A549 (cell line): ENCODE results near the gene DOLPP1. TPM values are rescaled to one million over a fixed set of nuclear protein-coding genes. Genes with fewer than 3 reads are reported as not detected.

Source experiments
- ATAC-seq, 2 experiments: fragments of 200-7000 bp in 1 of 2; fragments of >200 bp in 1 of 2; cut with Nextera tagmentation in 1 of 2; cut with Tn5 transposase in 1 of 2; 3 replicates each; pipeline versions ENCODE4 v1.8.0 to v1.9.1; 2018 to 2020; ENCODE audit warnings: mild to moderate bottlenecking in 1 of 2, moderate library complexity in 1 of 2
- CTCF ChIA-PET: fragments of 300-600 bp; sonication (Branson Sonifier 250); formaldehyde crosslinking; extraction: SDS; loops from one replicate; lab custom pipeline; 2021; ENCODE audit warnings: antibody characterized with exemption, inconsistent platforms; lab: Yijun Ruan, JAX
- POLR2A ChIA-PET: fragments of 350-600 bp; formaldehyde crosslinking; extraction: SDS; loops from one replicate; lab custom pipeline; 2021; ENCODE audit warnings: antibody characterized with exemption, inconsistent platforms; lab: Yijun Ruan, JAX
- DNase-seq, 2 experiments: peaks; one replicate each; pipeline versions ENCODE4 v3.0.0 to v3.0.0-alpha.2; 2011 to 2016; ENCODE audit warnings: low read depth in 1 of 2, low spot score in 1 of 2
- FAIRE-seq: peaks from 2 replicates; lab custom pipeline; 2011; peaks lifted over from hg19 to GRCh38; lab: Jason Lieb, UNC
- H3K27ac ChIP-seq, 2 experiments: fragments of >200 bp; sonication (Bioruptor Twin); formaldehyde crosslinking; 3 replicates each; pipeline ENCODE4 v1.5.1; 2016 to 2017
- H3K4me1 ChIP-seq: fragments of >200 bp; sonication (Bioruptor Twin); formaldehyde crosslinking; 3 replicates; pipeline ENCODE4 v1.6.1; 2016
- H3K4me2 ChIP-seq: fragments of >200 bp; sonication (Bioruptor Twin); formaldehyde crosslinking; 3 replicates; pipeline ENCODE4 v1.6.1; 2016
- H3K4me3 ChIP-seq: fragments of >200 bp; sonication (Bioruptor Twin); formaldehyde crosslinking; 3 replicates; pipeline ENCODE4 v1.5.1; 2016
- H3K9me3 ChIP-seq: fragments of >200 bp; sonication (Bioruptor Twin); formaldehyde crosslinking; 3 replicates; pipeline ENCODE4 v1.6.1; 2016
- CBX8 ChIP-seq: fragments of 200-600 bp; sonication (generic); IDR thresholded peaks from 2 replicates; pipeline ENCODE4 v1.6.1; 2016
- CHD2 ChIP-seq: fragments of 150-350 bp; IDR thresholded peaks from 2 replicates; pipeline ENCODE4 v1.6.1; 2014; ENCODE audit warnings: low read length; ENCODE audit not compliant: partially characterized antibody
- CHD4 ChIP-seq: fragments of 200-600 bp; sonication (generic); IDR thresholded peaks from 2 replicates; pipeline ENCODE4 v1.6.1; 2016; ENCODE audit warnings: antibody characterized with exemption, mild to moderate bottlenecking, borderline replicate concordance
- EHF ChIP-seq: fragments of 250-450 bp; sonication (Bioruptor Pico); IDR thresholded peaks from 2 replicates; pipeline ENCODE4 v1.5.0; 2020; ENCODE audit warnings: mild to moderate bottlenecking
- HDAC2 ChIP-seq: fragments of 200-600 bp; sonication (generic); IDR thresholded peaks from 2 replicates; pipeline ENCODE4 v1.6.1; 2016
- HEYL ChIP-seq: fragments of 250-450 bp; sonication (Bioruptor Pico); IDR thresholded peaks from 2 replicates; pipeline ENCODE4 v1.8.0; 2021; ENCODE audit warnings: mild to moderate bottlenecking, moderate library complexity
- HOXB5 ChIP-seq: fragments of 250-450 bp; sonication (Bioruptor Pico); IDR thresholded peaks from 2 replicates; pipeline ENCODE4 v1.5.0; 2020; ENCODE audit warnings: mild to moderate bottlenecking, moderate library complexity
- POLR2A ChIP-seq: IDR thresholded peaks from 2 replicates; pipeline ENCODE4 v1.6.1; 2012; ENCODE audit warnings: mild to moderate bottlenecking, low read length
- RAD21 ChIP-seq, 2 experiments: fragments of >200 bp in 1 of 2; sonication (Bioruptor Twin) in 1 of 2; formaldehyde crosslinking in 1 of 2; IDR thresholded peaks in 1 of 2; conservative IDR thresholded peaks in 1 of 2; 2 replicates in 1 of 2; 3 replicates in 1 of 2; pipeline ENCODE4 v1.6.1; 2012 to 2018; ENCODE audit warnings: inconsistent platforms in 1 of 2
- RARB ChIP-seq: fragments of 250-450 bp; sonication (Bioruptor Pico); IDR thresholded peaks from 2 replicates; pipeline ENCODE4 v1.8.0; 2021; ENCODE audit warnings: mild to moderate bottlenecking, moderate library complexity
- RFX5 ChIP-seq: fragments of 450-650 bp; IDR thresholded peaks from 2 replicates; pipeline ENCODE4 v1.7.1; 2014; ENCODE audit warnings: antibody characterized with exemption, mild to moderate bottlenecking, moderate library complexity
- SMC3 ChIP-seq: fragments of >200 bp; sonication (Bioruptor Twin); formaldehyde crosslinking; IDR thresholded peaks from 3 replicates; pipeline ENCODE4 v1.6.1; 2018; ENCODE audit warnings: inconsistent platforms
- TFCP2L1 ChIP-seq: fragments of 250-450 bp; sonication (Bioruptor Pico); IDR thresholded peaks from 2 replicates; pipeline ENCODE4 v1.5.0; 2021; ENCODE audit warnings: mild to moderate bottlenecking
- ZC3H11A ChIP-seq: fragments of 450-650 bp; IDR thresholded peaks from 2 replicates; pipeline ENCODE4 v1.6.1; 2014; ENCODE audit warnings: antibody characterized with exemption, mild to moderate bottlenecking
- WGBS: methylation state at CpG from one replicate; pipeline ENCODE4 v1.1.6; 2017; ENCODE audit errors: missing lambda C conversion rate; 5-methylcytosine and 5-hydroxymethylcytosine counted together
- polyA plus RNA-seq, 4 experiments: library from polyadenylated mRNA; depleted of rRNA in 3 of 4; stranded (reverse); fragments of >200 nt; fragmentation: RNase III in 1 of 4; extraction: RNeasy Plus Mini Kit Qiagen cat#74134 plus additional on column Dnase treatment in 1 of 4; gene quantifications; 2 replicates in 3 of 4; 3 replicates in 1 of 4; pipeline ENCODE4 v1.2.3, GENCODE V29; 2011 to 2017
- TF ChIP-seq, protein P1 (sequence below): fragments of 250-450 bp; sonication (Bioruptor Pico); IDR thresholded peaks from 2 replicates; pipeline ENCODE4 v1.5.0; 2020; ENCODE audit warnings: low read depth, mild to moderate bottlenecking, moderate library complexity
- TF ChIP-seq, protein P2 (sequence below): fragments of 450-650 bp; IDR thresholded peaks from 2 replicates; pipeline ENCODE4 v1.6.1; 2014; ENCODE audit warnings: antibody characterized with exemption
- TF ChIP-seq, protein P3 (sequence below): fragments of >200 bp; sonication (Bioruptor Twin); formaldehyde crosslinking; IDR thresholded peaks from 3 replicates; pipeline ENCODE4 v1.6.1; 2016

DOLPP1 gene
- polyA plus RNA-seq, 2 of the 4 experiments (the other 2 are of a cell fraction): 23.5 to 25.6 TPM

GRCh38 chr9:129070696-129071525, 10.0 kb upstream of the DOLPP1 start:
- Histone ChIP-seq H3K9me3 (no peaks in the 10 kb centered on the region), H3K4me1 (no peaks in the 10 kb centered on the region), H3K4me2 (no peak overlapping the region), H3K27ac (no peak overlapping the region), H3K4me3 (no peak overlapping the region)
- 0 out of 6 replicates have a peak, but pooled peaks of 1 of the 2 experiments have one; percentile 8 for ATAC-seq
- ChIA-PET CTCF (interaction anchor here (0.9 to 1.5 kb wide), 3 partner anchors 27 to 540 kb away, joined by 3 to 5 read pairs (median 3); partner anchors contain the start of gene SH3GLB2), POLR2A (no interaction called here)
- WGBS: 83% methylated on average over 17 of the region's 21 CpGs
- no peak for DNase-seq
- FAIRE-seq: no peak
- TF ChIP-seq CHD4 (no peak), RFX5 (no peak), RARB (CRISPR knock-in tag) (no peak), HEYL (CRISPR knock-in tag) (no peak), SMC3 (no peak), CHD2 (no peak)

GRCh38 chr9:129071526-129072126, 9.3 kb upstream of the DOLPP1 start:
- FAIRE-seq (no peak), ATAC-seq (no peak), DNase-seq (no peak)
- CTCF ChIA-PET: interaction anchor here (0.6 to 1.5 kb wide), 3 partner anchors 43 to 1780 kb away, joined by 3 to 5 read pairs (median 5); partner anchors contain the start of gene SH3GLB2
- POLR2A ChIA-PET: no interaction called here
- no peak for TF ChIP-seq ZC3H11A
- no peak for TF ChIP-seq CBX8
- TF ChIP-seq RAD21 (conservative IDR thresholded peaks at IDR 0.05 in 1 of 2, IDR thresholded peaks at IDR 0.05 in 1 of 2): no peak
- TF ChIP-seq, protein P1, sequence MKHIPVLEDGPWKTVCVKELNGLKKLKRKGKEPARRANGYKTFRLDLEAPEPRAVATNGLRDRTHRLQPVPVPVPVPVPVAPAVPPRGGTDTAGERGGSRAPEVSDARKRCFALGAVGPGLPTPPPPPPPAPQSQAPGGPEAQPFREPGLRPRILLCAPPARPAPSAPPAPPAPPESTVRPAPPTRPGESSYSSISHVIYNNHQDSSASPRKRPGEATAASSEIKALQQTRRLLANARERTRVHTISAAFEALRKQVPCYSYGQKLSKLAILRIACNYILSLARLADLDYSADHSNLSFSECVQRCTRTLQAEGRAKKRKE (CRISPR knock-in tag): no peak
- TF ChIP-seq, protein P2, sequence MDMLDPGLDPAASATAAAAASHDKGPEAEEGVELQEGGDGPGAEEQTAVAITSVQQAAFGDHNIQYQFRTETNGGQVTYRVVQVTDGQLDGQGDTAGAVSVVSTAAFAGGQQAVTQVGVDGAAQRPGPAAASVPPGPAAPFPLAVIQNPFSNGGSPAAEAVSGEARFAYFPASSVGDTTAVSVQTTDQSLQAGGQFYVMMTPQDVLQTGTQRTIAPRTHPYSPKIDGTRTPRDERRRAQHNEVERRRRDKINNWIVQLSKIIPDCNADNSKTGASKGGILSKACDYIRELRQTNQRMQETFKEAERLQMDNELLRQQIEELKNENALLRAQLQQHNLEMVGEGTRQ: no peak
- Histone ChIP-seq H3K27ac (no peak overlapping the region), H3K4me1 (no peaks in the 10 kb centered on the region), H3K4me3 (no peak overlapping the region), H3K4me2 (no peak overlapping the region), H3K9me3 (no peaks in the 10 kb centered on the region)
- 77% methylated on average over 7 of the region's 10 CpGs for whole genome bisulfite sequencing

DNA sequence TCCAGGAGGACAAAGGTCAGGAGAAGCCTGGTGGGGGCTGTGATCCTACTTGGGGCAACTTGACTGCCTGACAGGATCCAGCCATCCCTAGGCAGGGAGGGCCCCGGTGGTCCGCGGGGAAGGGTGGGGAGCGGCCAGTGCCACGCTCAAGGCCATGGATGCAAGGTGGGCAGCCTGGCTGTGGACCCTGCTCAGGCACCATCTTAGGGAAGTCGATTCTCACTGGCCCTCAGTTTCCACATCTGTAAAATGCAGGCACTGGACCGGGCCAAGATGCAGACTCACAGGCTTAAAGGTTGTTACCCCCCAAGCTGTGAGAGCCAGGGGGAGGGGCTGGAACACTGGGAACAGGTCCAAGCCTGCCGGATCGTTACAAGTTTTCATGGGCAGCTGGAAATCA, 8.7 kb upstream of the DOLPP1 start:
- FAIRE-seq (no peak), DNase-seq (no peak), ATAC-seq (no peak)
- peaks cover 2% of the 10 kb centered on the region; the same call in 2 of the 3 replicates for H3K4me1 ChIP-seq
- H3K4me2 ChIP-seq: no peak overlapping the region
- TF ChIP-seq POLR2A (no peak), TFCP2L1 (CRISPR knock-in tag) (no peak), CHD4 (no peak), HOXB5 (no peak), HEYL (CRISPR knock-in tag) (no peak), EHF (CRISPR knock-in tag) (no peak), HDAC2 (no peak), RARB (CRISPR knock-in tag) (no peak)
- TF ChIP-seq, protein P3, sequence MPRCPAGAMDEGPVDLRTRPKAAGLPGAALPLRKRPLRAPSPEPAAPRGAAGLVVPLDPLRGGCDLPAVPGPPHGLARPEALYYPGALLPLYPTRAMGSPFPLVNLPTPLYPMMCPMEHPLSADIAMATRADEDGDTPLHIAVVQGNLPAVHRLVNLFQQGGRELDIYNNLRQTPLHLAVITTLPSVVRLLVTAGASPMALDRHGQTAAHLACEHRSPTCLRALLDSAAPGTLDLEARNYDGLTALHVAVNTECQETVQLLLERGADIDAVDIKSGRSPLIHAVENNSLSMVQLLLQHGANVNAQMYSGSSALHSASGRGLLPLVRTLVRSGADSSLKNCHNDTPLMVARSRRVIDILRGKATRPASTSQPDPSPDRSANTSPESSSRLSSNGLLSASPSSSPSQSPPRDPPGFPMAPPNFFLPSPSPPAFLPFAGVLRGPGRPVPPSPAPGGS: no peak
- no peak overlapping the region for H3K4me3 ChIP-seq
- ChIA-PET POLR2A (no interaction called here), CTCF (interaction anchor here (0.6 kb wide), 1 partner anchor 1781 kb away, joined by 5 read pairs; no protein-coding TSS in a partner anchor)
- H3K9me3 ChIP-seq: no peaks in the 10 kb centered on the region
- 84% methylated on average over 5 of the region's 9 CpGs for WGBS
- H3K27ac ChIP-seq: no peak overlapping the region
